ENCODE data around the gene TNS1.

The TNS1 gene

DNA sequence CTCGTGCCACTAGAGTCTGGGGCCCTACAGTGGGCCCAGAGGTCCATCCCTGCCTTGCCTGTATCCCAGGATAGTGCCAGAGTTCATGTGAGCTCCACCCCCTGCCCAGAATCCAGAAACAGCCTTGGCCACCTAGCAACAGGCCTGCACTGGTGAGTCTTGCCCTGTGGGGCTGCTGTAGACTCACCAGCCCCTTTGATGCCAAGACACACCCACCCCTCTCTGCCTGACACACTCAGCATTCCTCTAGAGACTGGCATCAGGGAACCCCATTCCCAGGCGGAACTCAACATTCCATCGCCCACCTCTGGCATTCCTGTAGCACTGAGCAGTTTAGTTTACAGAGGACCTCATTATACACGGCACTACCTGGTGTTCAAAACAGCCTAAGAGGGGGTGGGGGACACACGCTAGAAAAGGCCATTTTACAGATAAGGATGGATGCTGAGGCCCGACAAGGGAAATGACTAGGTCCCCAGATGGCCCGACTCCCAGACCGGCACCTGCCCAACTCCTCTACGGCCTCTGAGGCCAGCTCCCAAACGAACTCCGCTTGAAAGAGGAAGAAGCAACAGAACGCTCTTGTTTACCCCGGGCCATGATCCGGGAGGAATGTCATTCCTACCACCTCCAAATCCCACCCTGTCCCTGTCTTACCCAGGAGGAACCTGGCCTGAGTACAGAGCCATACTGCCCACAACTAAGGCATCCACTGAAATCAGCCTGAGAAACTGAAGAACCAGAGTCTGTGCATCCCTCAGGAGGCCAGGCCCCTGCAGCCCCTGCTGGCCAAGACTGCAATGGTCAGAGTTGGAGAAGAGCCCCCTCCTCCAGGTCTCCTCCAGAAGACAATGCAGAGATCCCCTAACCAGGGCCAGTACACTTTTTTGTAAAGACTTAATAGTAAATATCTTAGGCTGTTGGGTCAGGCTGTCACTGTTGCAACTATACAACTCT is 180.2 kb downstream of the TNS1 start:
- Histone ChIP-seq H3K4me1 (no peaks in the 10 kb centered on the region), H3K27me3 (no peaks in the 10 kb centered on the region), H3K4me3 (ENCODE audit: low read depth, low read length) (no peak overlapping the region), H3K9me3 (no peaks in the 10 kb centered on the region), H3K36me3 (peaks cover 13% of the 10 kb centered on the region)
- DNase-seq, result no peak
- 0 out of 2 replicates have a peak, but pooled peaks have one; percentile 3 for TF ChIP-seq CTCF (IDR thresholded peaks at IDR 0.05; ENCODE audit: low read depth, low read length)

DNA sequence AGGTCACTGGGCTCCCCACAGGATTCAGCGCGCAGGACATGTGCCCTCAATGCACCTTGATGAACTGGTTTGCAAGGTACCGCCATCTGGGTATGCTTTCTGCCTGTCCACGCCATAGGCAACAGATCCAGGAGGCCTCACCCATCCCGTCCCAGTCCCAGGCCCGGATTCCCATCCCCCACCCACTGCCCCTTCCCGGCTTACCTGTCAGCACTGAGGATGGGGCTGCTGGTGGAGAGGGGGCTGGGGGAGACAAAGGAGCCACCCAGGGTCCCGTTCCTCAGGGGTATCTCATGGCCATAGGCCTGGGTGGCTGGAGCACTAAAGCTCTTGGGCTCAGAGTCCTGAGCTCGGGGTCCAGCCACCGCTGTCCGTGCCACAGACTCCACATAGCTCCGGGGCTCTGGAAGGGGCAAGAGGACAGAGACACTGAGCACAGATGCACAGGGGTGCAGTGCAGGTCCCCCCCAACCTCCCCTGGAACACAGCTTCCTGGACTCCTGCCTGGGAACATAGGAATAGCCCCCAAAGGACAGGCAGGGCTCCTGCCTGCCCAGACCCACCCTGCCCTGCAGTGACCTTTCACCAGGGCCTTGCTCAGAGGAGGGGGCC is 181.2 kb downstream of the TNS1 start:
- H3K36me3 ChIP-seq, result peaks cover 22% of the 10 kb centered on the region
- no peak for DNase-seq
- TF ChIP-seq CTCF (IDR thresholded peaks at IDR 0.05; ENCODE audit: low read depth, low read length), result no peak
- no peak overlapping the region for H3K4me3 ChIP-seq (ENCODE audit: low read depth, low read length)
- H3K9me3 ChIP-seq, result no peaks in the 10 kb centered on the region
- no peaks in the 10 kb centered on the region for H3K27me3 ChIP-seq
- H3K4me1 ChIP-seq, result no peaks in the 10 kb centered on the region

GRCh38 chr2:217820904-217821303 is 181.9 kb downstream of the TNS1 start:
- H3K36me3 ChIP-seq, result peaks cover 30% of the 10 kb centered on the region
- no peaks in the 10 kb centered on the region for H3K27me3 ChIP-seq
- H3K9me3 ChIP-seq, result no peaks in the 10 kb centered on the region
- TF ChIP-seq CTCF (IDR thresholded peaks at IDR 0.05; ENCODE audit: low read depth, low read length), result no peak
- no peak overlapping the region for H3K4me3 ChIP-seq (ENCODE audit: low read depth, low read length)
- DNase-seq, result no peak
- H3K4me1 ChIP-seq, result no peaks in the 10 kb centered on the region

DNA sequence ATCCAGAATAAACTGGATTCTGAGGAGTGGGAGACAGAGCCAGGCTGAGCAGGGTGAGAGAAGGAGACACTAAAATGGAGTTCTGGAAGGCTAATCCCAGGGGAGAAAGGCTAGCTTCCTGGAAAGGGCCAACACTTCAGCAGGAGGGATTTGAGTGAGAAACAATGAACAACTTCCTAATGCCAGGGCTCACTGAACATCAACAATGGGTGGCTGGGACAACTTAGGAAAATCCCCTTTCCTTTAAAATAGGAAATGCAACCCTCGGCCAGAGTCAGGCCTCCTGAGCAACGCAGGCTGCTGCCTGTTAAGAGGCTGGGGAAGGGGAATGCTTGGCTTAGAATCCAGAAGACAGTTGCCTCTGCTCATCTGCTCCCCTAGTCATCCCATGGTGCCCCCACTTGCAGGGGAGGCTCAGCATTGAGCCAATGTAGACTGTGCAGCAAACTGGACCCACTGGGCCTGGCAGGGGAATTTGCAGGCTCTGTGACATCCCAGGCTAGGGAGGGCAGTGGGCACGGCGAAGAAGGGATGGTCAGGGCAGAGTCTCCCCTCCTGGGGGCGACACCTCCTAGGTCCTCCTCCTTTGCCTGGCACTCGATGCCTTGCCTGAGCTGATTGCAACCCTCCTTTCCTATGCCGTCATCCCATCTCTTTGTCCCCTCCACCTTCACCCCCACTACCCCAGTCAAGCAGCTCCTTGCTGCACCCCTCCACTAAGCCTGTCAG is 182.5 kb downstream of the TNS1 start:
- no peak for TF ChIP-seq CTCF (IDR thresholded peaks at IDR 0.05; ENCODE audit: low read depth, low read length)
- H3K36me3 ChIP-seq, result peaks cover 36% of the 10 kb centered on the region

DNA sequence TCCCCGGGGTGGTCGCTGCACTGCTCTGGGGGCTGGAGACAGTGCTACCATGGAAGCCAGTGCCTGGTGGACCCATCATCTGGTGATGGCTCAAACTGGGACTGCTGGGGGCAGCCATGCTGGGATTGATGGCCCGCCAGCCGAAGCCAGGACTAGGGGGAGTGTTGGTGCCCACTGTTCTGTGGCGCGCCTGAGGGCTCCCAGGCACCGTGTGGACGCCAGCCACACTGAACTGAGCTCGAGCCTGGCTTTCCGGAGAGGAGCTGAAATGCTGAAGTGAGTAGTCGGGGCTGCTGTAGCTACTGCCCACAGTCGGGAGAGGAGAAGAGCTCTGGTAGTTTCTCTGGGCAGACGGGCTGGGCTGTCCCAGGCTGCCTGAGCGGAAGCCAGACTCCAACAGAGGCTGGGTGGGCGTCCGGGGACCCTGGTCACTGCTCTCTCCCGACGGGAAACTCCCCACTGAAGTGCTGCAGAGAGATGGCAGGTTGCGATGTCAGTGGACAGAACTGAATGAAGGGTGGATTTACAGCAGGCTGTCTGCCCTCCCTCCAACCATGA is 184.4 kb downstream of the TNS1 start:
- H3K36me3 ChIP-seq, result peaks cover 55% of the 10 kb centered on the region

More for the DNA sequence above, 182.5 kb downstream of the TNS1 start:
- Histone ChIP-seq H3K9me3 (no peaks in the 10 kb centered on the region), H3K4me3 (ENCODE audit: low read depth, low read length) (no peak overlapping the region), H3K4me1 (no peaks in the 10 kb centered on the region), H3K27me3 (no peaks in the 10 kb centered on the region)
- DNase-seq, result no peak

More for the DNA sequence above, 184.4 kb downstream of the TNS1 start:
- no peaks in the 10 kb centered on the region for H3K9me3 ChIP-seq
- TF ChIP-seq CTCF (IDR thresholded peaks at IDR 0.05; ENCODE audit: low read depth, low read length), result no peak
- no peak overlapping the region for H3K4me3 ChIP-seq (ENCODE audit: low read depth, low read length)
- no peaks in the 10 kb centered on the region for H3K4me1 ChIP-seq
- no peak for DNase-seq
- no peaks in the 10 kb centered on the region for H3K27me3 ChIP-seq

Measured in BE2C (cell line).